Measurements from ENCODE around the gene DSN1.
"Not testable (repeated sequence)": the region's sequence is repeated elsewhere in the genome, so short reads cannot be mapped to it uniquely, and the experiment has no call there.

Gene DSN1

GRCh38 chr20:36773597-36774390, at the start of gene DSN1:
TSS of gene DSN1 (minus strand) at chr20:36773763. CDS start at chr20:36771458, 2,305 bp downstream.
- DNase-seq (ENCODE audit: extremely low read depth in 1 of 2, low read depth in 1 of 2), result peak; percentile 97

DNA sequence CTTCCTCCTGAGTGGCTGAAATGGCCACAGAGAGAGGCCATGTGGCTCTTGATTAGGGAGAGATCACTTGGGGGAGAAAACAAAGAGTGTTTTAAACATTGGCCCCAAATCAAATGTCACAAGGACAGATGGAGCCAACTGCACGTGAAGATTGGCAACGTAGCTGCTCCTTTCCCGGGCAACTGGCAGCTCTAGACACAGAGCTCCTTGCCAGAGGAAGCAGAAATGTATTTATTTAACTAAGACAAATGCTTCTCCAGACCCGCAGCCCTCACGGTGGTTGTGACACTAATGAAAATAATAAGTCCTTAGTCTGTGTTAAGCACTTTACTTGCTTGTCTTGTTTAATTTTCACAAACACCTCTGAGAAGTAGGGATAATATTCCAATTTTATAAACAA, 49.6 kb upstream of the DSN1 start:
- DNase-seq (ENCODE audit: extremely low read depth in 1 of 2, low read depth in 1 of 2), result no peak

GRCh38 chr20:36821964-36822437, 48.4 kb upstream of the DSN1 start:
- no peak for DNase-seq (ENCODE audit: extremely low read depth in 1 of 2, low read depth in 1 of 2)

DNA sequence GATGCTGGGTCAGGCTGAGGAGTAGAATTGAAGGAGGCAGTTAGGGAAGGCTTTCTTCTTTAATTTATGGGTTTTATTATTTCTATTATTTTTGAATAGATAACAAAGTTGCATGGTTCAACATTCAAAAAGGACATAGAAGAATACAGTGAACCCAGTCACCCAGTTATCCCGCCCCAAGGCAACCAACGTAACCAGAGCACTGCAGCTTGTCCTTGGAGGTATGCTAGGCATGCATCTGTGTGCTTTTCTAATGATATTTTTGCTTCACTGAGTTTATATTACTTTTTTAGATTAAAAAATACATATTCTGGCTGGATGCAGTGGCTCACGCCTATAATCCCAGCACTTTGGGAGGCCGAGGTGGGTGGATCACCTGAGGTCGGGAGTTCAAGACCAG, 47.4 kb upstream of the DSN1 start:
- no peak for DNase-seq (ENCODE audit: extremely low read depth in 1 of 2, low read depth in 1 of 2)

- no peak for DNase-seq (ENCODE audit: extremely low read depth in 1 of 2, low read depth in 1 of 2)
Observed at GRCh38 chr20:36820073-36820472, 46.5 kb upstream of the DSN1 start.

- no peak for DNase-seq (ENCODE audit: extremely low read depth in 1 of 2, low read depth in 1 of 2)
Observed at GRCh38 chr20:36819659-36820058, 46.1 kb upstream of the DSN1 start.

- DNase-seq (ENCODE audit: extremely low read depth in 1 of 2, low read depth in 1 of 2), result no peak
Observed at GRCh38 chr20:36818861-36819260, 45.3 kb upstream of the DSN1 start.

GRCh38 chr20:36818185-36818584, 44.6 kb upstream of the DSN1 start:
- DNase-seq (ENCODE audit: extremely low read depth in 1 of 2, low read depth in 1 of 2), result no peak

- no peak for DNase-seq (ENCODE audit: extremely low read depth in 1 of 2, low read depth in 1 of 2)
Observed at GRCh38 chr20:36817496-36817895, 43.9 kb upstream of the DSN1 start.

GRCh38 chr20:36815454-36816091, 42.0 kb upstream of the DSN1 start:
- DNase-seq (ENCODE audit: extremely low read depth in 1 of 2, low read depth in 1 of 2), result no peak

- DNase-seq (ENCODE audit: extremely low read depth in 1 of 2, low read depth in 1 of 2), result no peak
Observed at GRCh38 chr20:36812594-36813463, 39.3 kb upstream of the DSN1 start.

DNA sequence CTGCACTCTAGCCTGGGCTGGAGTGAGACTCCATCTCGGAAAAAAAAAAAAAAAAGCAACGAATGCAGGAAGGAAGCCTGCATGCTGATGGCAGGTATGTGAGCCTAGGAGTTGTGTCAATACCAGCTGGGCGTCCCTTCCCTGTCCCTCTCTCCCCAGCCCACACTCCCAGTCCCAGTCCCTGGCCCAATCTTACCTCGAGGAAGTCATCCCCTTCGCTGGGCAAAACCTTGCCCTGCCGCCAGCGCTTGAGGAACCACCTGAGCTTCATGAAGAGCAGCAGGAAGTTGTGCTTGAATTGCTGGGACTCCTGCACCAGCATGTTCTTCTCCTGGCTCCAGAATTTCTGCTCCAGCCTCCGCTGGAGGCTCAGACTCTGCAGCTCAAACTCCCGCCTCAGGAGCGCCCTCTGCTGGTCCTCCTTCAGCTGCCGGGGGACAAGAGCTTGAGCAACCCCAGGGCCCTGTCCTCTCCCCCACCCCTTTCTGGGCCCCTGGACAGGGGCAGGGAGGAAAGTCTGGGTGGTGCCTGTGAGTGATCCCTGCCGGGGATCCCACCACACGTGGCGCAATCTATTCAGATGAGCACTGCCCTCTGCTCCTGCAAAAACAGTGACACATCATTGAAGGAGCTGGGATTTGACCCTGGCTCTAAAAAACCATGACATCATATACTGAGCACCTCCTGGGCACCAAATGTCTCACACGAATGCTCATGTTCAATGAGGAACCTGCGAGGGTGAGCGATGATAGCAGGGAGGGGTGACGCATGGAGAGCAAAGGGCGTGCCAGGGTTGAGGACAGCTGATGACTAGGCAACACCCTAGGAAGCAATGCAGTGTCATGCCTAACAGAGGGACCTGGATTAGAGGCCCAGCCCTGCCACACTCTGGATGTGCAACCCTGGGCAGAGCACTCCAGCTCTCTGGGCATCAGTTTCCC, 35.0 kb upstream of the DSN1 start:
- DNase-seq (ENCODE audit: extremely low read depth in 1 of 2, low read depth in 1 of 2), result peak; percentile 30 to 62

DNA sequence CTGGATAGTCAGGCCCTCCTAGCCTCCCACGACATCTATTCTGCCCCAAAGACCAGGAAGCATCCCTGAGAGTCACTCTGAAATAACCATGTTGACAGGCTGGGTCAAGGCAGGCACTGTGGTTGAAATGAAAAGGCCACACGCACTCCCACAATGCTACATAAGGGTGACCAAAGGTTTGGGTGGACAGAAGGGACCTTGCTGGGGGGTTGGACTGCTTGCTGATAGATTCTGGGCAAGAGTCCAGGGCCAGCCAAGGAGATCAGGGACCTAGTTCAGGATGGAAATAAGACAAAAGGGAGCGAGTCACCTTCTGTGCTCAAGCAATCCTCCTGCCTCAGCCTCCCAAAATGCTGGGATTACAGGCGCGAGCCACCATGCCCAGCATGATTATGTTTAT, 32.5 kb upstream of the DSN1 start:
- DNase-seq (ENCODE audit: extremely low read depth in 1 of 2, low read depth in 1 of 2), result no peak

DNA sequence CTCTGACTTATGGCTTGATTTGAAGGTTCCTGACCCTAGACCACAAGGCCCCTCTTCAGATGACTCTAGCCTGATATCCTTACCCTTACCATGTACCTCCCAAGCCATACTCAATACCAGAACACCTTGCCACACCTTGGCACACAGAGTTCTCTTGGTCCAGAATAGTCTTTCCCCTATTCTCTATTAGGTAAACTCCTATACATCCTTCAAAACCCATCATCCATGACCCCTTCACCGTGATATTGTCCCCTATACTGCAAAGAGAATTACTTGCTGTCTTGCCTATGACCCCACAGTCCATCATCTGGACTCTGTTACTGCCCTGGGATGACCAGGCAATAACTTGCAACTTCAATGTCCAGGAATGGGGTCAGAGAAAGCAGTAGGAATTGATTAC, 31.8 kb upstream of the DSN1 start:
- no peak for DNase-seq (ENCODE audit: extremely low read depth in 1 of 2, low read depth in 1 of 2)

- no peak for DNase-seq (ENCODE audit: extremely low read depth in 1 of 2, low read depth in 1 of 2)
Observed at GRCh38 chr20:36804425-36804824, 30.9 kb upstream of the DSN1 start.

DNA sequence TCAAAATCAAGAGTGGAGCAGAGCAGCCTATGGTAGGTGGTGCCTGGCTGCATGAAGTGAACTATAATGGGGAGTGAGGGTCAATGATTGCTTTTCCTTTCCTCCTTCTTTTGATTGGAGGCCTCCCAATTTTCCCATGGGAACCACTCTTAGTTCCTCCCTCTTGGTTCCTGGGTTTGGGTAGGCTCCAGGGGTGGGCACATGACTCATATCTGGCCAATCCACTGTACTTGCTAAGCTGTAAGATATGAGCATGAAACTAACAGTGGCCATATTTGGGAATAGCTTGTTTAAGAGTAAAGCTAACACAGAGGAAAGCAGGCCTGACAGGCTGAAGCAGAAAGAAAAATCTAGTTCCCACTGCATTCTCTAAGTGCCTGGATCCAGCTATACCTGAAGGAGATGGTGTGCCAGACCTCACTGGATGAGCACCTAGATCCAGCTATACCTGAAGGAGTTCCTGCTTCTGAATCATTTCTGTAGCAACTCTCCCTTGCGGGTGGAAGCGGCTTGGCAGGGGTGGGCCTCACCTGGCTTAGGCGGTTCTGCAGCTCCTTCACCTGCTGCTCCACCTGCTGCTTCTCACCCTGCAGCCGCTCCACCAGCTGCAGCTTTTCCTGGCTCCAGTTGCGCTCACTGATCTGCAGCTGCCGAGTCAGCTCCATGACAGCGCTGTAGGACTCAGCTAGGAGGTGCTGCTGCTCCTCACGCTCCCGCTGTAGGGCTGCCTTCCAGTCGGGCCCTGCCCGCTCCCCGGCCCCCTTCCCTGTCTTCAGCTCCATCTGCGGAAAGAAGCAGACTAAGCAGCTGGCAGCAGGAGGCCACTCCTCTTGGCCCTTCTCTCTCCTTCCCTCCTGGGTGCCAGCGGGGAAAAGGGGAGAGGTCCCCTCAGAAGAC, 29.0 kb upstream of the DSN1 start:
- no peak for DNase-seq (ENCODE audit: extremely low read depth in 1 of 2, low read depth in 1 of 2)

- no peak for DNase-seq (ENCODE audit: extremely low read depth in 1 of 2, low read depth in 1 of 2)
Observed at GRCh38 chr20:36800410-36800809, 26.8 kb upstream of the DSN1 start.

DNA sequence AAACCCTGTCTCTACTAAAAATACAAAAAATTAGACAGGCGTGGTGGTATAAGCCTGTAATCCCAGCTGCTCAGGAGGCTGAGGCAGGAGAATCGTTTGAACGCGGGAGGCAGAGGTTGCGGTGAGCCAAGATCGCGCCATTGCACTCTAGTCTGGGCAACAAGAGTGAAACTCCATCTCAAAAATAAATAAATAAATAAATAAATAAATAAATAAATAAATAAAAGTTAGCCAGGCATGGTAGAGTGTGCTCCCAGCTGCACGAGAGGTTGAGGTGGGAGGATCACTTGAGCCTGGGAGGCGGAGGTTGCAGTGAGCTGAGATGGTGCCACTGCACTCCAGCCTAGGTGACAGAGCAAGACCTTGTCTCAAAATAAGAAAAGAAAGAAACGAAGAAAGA, 25.8 kb upstream of the DSN1 start:
- DNase-seq (ENCODE audit: extremely low read depth in 1 of 2, low read depth in 1 of 2), result not testable (repeated sequence)

- no peak for DNase-seq (ENCODE audit: extremely low read depth in 1 of 2, low read depth in 1 of 2)
Observed at GRCh38 chr20:36796875-36797274, 23.3 kb upstream of the DSN1 start.

All from stimulated activated CD8-positive, alpha-beta memory T cell treated with anti-CD3 and anti-CD28 coated beads, Interleukin-7, amount 100 ng/mL, for 48 hours (primary cell).